HG02884 (cell line): ENCODE results near the gene TSPAN32.
"Not testable (repeated sequence)": the region's sequence is repeated elsewhere in the genome, so short reads cannot be mapped to it uniquely, and the experiment has no call there.

ENCODE experiments used
- ATAC-seq: cut with Tn5 transposase; IDR thresholded peaks from one replicate; pipeline ENCODE4 v1.9.1; 2021; ENCODE audit warnings: mild to moderate bottlenecking, moderate library complexity; ENCODE audit not compliant: unreplicated experiment

The TSPAN32 gene

DNA sequence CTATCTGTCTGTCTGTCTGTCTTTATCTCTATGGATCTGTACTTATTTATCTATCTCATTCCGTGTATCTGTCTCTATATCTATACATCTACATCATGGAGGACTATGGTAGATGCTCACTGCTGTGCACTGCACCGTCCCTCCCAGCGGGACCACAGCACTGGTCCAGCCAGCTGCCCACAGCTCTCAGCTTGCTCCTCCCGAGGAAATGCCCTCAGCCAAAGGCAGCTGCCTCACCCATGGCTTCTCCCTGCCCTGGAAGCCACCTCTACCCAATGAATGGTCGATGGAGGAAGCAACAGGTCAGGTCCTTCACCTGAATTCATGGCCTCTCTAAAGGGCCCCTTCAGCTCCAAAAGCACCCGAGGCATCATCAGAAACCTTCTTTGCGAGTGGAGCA, 60.6 kb downstream of the TSPAN32 start:
- no peak for ATAC-seq

GRCh38 chr11:2363130-2363529, 61.3 kb downstream of the TSPAN32 start:
- ATAC-seq = no peak

DNA sequence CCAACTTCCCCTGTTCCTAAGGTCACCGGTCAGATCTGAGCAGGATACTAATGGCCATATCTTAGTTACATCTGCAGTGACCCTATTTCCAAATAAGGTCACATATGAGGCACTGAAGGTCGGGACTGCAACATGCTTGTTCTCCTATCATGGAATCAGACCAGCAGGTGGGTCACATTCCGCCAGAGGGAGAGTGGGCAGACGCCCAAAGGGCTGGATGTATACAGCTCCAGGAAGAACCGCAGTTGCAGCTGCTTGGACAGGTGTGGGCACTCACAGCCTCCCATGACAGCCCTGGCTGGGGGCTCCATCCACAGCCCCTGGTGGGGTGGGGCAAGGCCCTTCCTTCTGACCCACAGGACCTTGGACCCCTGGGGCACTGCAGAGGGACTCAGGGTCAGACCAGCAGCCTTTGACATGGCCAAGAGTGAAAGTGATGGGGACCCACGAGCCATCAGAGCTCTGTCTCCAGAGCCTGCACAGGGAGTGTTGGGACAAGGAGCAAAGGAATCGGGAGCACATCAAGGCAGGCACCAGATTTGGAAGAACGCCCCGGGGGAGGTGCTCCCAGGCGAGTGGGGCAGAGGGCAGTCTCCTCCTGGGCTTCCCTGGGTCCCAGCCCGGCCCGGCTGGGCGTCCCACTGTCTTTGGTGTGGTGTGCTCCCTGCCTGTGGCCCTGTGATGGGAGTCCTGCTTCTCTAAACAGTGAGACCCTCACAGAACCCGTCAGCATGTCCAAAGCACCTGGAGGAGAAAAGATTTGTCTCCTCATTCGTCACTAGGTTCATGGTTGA, 62.0 kb downstream of the TSPAN32 start:
- ATAC-seq = no peak

DNA sequence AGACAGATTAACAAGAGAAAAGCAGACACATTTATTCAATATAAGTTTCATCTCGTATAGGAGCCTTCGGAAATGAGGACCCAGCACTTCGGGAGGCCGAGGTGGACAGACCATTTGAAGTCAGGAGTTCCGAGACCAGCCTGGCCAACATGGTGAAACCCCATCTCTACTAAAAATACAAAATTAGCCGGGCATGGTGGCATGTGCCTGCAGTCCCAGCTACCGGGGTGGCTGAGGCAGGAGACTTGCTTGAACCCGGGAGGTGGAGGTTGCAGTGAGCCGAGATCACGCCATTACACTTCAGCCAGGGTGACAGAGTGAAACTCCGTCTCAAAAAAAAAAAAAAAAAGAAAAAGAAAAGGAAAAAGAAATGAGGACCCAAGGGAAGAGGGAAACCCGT, 62.6 kb downstream of the TSPAN32 start:
- not testable (repeated sequence) for ATAC-seq

GRCh38 chr11:2365571-2366210, 63.9 kb downstream of the TSPAN32 start:
- no peak for ATAC-seq

- ATAC-seq = no peak
Observed at GRCh38 chr11:2366276-2366675, 64.5 kb downstream of the TSPAN32 start.

- no peak for ATAC-seq
Observed at GRCh38 chr11:2366733-2367132, 64.9 kb downstream of the TSPAN32 start.

DNA sequence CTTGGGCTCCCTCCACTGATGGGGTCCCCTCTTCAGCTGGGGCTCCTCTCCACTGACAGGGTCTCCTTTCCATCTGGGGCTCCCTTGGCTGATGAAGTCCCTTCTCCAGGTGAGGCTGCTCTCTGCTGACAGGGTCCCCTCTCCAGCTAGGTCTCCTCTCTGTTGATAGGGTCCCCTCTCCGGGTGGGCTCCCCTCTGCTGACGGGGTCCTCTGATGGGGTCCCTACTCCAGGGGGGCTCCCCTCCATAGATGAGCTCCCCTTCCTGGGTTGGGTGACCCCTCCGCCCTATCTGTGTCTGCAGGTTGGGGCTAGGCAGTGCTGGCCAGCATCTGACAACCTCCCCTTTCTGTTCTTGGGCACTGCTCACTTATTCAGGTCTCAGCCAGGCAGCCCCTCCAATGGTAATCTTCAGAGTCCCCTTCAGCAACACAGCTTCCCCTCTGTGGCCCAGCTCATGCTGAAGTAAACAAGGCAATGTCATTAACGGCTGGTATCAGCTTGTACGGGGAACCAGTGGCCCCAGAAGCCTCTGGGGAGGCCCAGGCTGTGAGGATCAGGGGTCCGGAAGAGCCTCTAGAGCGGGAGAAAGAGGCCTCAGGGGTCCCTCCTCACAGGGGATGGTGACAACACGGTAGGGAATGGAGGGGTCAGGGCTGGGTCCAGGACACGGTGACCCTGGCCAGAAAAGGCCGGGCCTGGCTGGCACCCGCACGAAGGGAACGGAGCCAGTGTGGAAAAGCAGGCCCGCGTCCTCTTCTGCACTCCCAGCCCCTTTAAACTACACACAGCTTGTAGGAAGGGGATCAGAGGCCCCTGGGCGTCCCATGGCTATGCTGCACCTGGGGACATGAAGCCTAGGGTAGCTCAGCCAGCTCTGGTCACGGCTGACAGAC, 65.7 kb downstream of the TSPAN32 start:
- no peak for ATAC-seq
